SK-MEL-5 (cell line): ENCODE measurements around the gene BCDIN3D. TPM values are rescaled to one million over a fixed set of nuclear protein-coding genes. Genes with fewer than 3 reads are reported as not detected.

Source experiments
- DNase-seq: peaks from one replicate; pipeline ENCODE4 v3.0.0-alpha.2; 2016; ENCODE audit warnings: low read depth, low spot score
- in situ Hi-C: cut with HindIII; loops from 2 replicates; pipeline ENCODE4 v1.10.0; 2016; ENCODE audit warnings: low sequenced_read_pairs, high pct_unique_total_duplicates, low pct_unique_long_range_greater_than_20kb
- total RNA-seq: library from RNA; depleted of rRNA; stranded (reverse); fragments of >200 nt; shearing (Covaris generic); gene quantifications from 2 replicates; pipeline ENCODE4 v1.2.3, GENCODE V29; 2014; rRNA removed

The BCDIN3D gene
- total RNA-seq, 1 experiment from 2014 or later = 7.2 TPM

- DNase-seq = no peak
- in situ Hi-C loops = no loop called here
Measured at GRCh38 chr12:49794811-49795653, 47.9 kb downstream of the BCDIN3D start.

- in situ Hi-C loops = no loop called here
- no peak for DNase-seq
Measured at GRCh38 chr12:49794021-49794420, 48.9 kb downstream of the BCDIN3D start.

- in situ Hi-C loops = no loop called here
- DNase-seq = no peak
Measured at GRCh38 chr12:49793620-49794019, 49.3 kb downstream of the BCDIN3D start.

- no peak for DNase-seq
- in situ Hi-C loops = no loop called here
Measured at GRCh38 chr12:49792976-49793580, 49.8 kb downstream of the BCDIN3D start.

- no peak for DNase-seq
- in situ Hi-C loops = no loop called here
Measured at GRCh38 chr12:49792181-49792970, 50.5 kb downstream of the BCDIN3D start.

- no peak for DNase-seq
- in situ Hi-C loops = no loop called here
Measured at GRCh38 chr12:49791700-49792099, 51.2 kb downstream of the BCDIN3D start.

GRCh38 chr12:49790741-49791555 is 52.0 kb downstream of the BCDIN3D start:
- in situ Hi-C loops = no loop called here
- no peak for DNase-seq

GRCh38 chr12:49789992-49790391 is 52.9 kb downstream of the BCDIN3D start:
- DNase-seq = no peak
- in situ Hi-C loops = no loop called here

GRCh38 chr12:49787672-49788071 is 55.2 kb downstream of the BCDIN3D start:
- DNase-seq = no peak
- in situ Hi-C loops = no loop called here

Other genes with a start within 250 kb of the BCDIN3D start
- 0.75 and 0.95 TPM in 2 replicates for gene FAM186B, start 237.5 kb downstream of the BCDIN3D start, total RNA-seq
- 13.3 and 16.4 TPM in 2 replicates for gene PRPF40B, start 219.5 kb downstream of the BCDIN3D start, total RNA-seq
- 14.5 and 17.4 TPM in 2 replicates for gene FMNL3, start 135.7 kb downstream of the BCDIN3D start, total RNA-seq
- gene TMBIM6, start 101.5 kb downstream of the BCDIN3D start, total RNA-seq = 970 and 993 TPM in 2 replicates
- gene NCKAP5L, start 14.7 kb downstream of the BCDIN3D start, total RNA-seq = 29.2 and 29.6 TPM in 2 replicates
- gene FAIM2, start 60.8 kb upstream of the BCDIN3D start, total RNA-seq = not detected in 2 replicates
- not detected in 2 replicates for gene AQP2, start 107.6 kb upstream of the BCDIN3D start, total RNA-seq
- not detected in 2 replicates for gene AQP5, start 118.8 kb upstream of the BCDIN3D start, total RNA-seq
- 0.08 TPM in 1 of 2 replicates, not detected in the other for gene AQP6, start 129.8 kb upstream of the BCDIN3D start, total RNA-seq
- 60.3 and 65.2 TPM in 2 replicates for gene RACGAP1, start 182.4 kb upstream of the BCDIN3D start, total RNA-seq
- gene ASIC1, start 214.5 kb upstream of the BCDIN3D start, total RNA-seq = 4.7 and 5.2 TPM in 2 replicates
- gene SMARCD1, start 242.2 kb upstream of the BCDIN3D start, total RNA-seq = 80.3 and 90.6 TPM in 2 replicates